ENCODE data around the gene NKAIN2. TPM values are rescaled to one million over a fixed set of nuclear protein-coding genes. Genes with fewer than 3 reads are reported as not detected.

The NKAIN2 gene
- polyA plus RNA-seq, 1 of the 3 experiments (the other 2 are of a cell fraction), result not detected

GRCh38 chr6:123810948-123811347 is 7.3 kb downstream of the NKAIN2 start:
- H3K9me3 ChIP-seq, result no peaks in the 10 kb centered on the region
- WGBS (ENCODE audit: low lambda C conversion rate), result 0% methylated on average over 2 of the region's 2 CpGs
- TF ChIP-seq GATA2 (CRISPR knock-in tag; IDR thresholded peaks at IDR 0.05), result no peak
- TF ChIP-seq YY1 (IDR thresholded peaks at IDR 0.05; ENCODE audit: low read depth), result no peak
- POLR2A ChIA-PET, result no interaction called here
- no peak for DNase-seq
- no peak overlapping the region for H2AFZ ChIP-seq (ENCODE audit: low read depth)
- CTCF ChIA-PET, result no interaction called here
- H3K9ac ChIP-seq, result no peak overlapping the region
- no peaks in the 10 kb centered on the region for H3K36me3 ChIP-seq (replicated peaks in 1 of 2; ENCODE audit: control insufficient read depth in 1 of 2, insufficient read depth in 2 of 2, low read length in 1 of 2)
- H3K9me2 ChIP-seq, result no peaks in the 10 kb centered on the region
- peaks cover 5% of the 10 kb centered on the region; the same call in 1 of the 2 replicates for H3K27me3 ChIP-seq (ENCODE audit: insufficient read depth)
- no peak overlapping the region for H3K4me3 ChIP-seq (ENCODE audit: low read depth in 2 of 2, low read length in 1 of 2)
- H3K4me1 ChIP-seq (ENCODE audit: control insufficient read depth in 1 of 2, insufficient read depth in 2 of 2, low read depth in 1 of 2, low read length in 1 of 2), result no peaks in the 10 kb centered on the region
- H3K27ac ChIP-seq (ENCODE audit: low read depth in 2 of 2, low read length in 1 of 2), result no peak overlapping the region
- no peak overlapping the region for H3K4me2 ChIP-seq
- no peaks in the 10 kb centered on the region for H3F3A ChIP-seq (replicated peaks; ENCODE audit: insufficient read depth)
- H4K20me1 ChIP-seq (ENCODE audit: insufficient read depth), result no peaks in the 10 kb centered on the region
- no peaks in the 10 kb centered on the region for H3K79me2 ChIP-seq (ENCODE audit: insufficient read depth)

- Histone ChIP-seq H3K9ac (no peak overlapping the region), H3K4me1 (ENCODE audit: control insufficient read depth in 1 of 2, insufficient read depth in 2 of 2, low read depth in 1 of 2, low read length in 1 of 2) (no peaks in the 10 kb centered on the region), H3K9me3 (no peaks in the 10 kb centered on the region), H3K27ac (ENCODE audit: low read depth in 2 of 2, low read length in 1 of 2) (no peak overlapping the region), H3K36me3 (replicated peaks in 1 of 2; ENCODE audit: control insufficient read depth in 1 of 2, insufficient read depth in 2 of 2, low read length in 1 of 2) (no peaks in the 10 kb centered on the region), H3K79me2 (ENCODE audit: insufficient read depth) (no peaks in the 10 kb centered on the region), H3K27me3 (ENCODE audit: insufficient read depth) (peaks cover 5% of the 10 kb centered on the region; the same call in 1 of the 2 replicates), H4K20me1 (ENCODE audit: insufficient read depth) (no peaks in the 10 kb centered on the region), H3K9me2 (no peaks in the 10 kb centered on the region), H2AFZ (ENCODE audit: low read depth) (no peak overlapping the region), H3F3A (replicated peaks; ENCODE audit: insufficient read depth) (no peaks in the 10 kb centered on the region), H3K4me2 (no peak overlapping the region), H3K4me3 (ENCODE audit: low read depth in 2 of 2, low read length in 1 of 2) (no peak overlapping the region)
- 0% methylated on average over 1 of the region's 1 CpG for WGBS (ENCODE audit: low lambda C conversion rate)
- TF ChIP-seq PBX3 (IDR thresholded peaks at IDR 0.05) (no peak), RCOR1 (IDR thresholded peaks at IDR 0.05; ENCODE audit: low read length) (no peak), FOSL2 (IDR thresholded peaks at IDR 0.05; ENCODE audit: borderline replicate concordance, low read depth) (no peak), TAF1 (IDR thresholded peaks at IDR 0.05; ENCODE audit: borderline replicate concordance, low read depth, low read length) (no peak), USF1 (IDR thresholded peaks at IDR 0.05; ENCODE audit: borderline replicate concordance, low read depth) (no peak), TCF12 (IDR thresholded peaks at IDR 0.05) (no peak), SIN3A (IDR thresholded peaks at IDR 0.05; ENCODE audit: borderline replicate concordance, low read depth, low read length) (no peak), CTCF (IDR thresholded peaks at IDR 0.05) (no peak), YY1 (IDR thresholded peaks at IDR 0.05; ENCODE audit: low read depth) (no peak), FOXJ3 (CRISPR knock-in tag; IDR thresholded peaks at IDR 0.05) (no peak), TEAD4 (IDR thresholded peaks at IDR 0.05; ENCODE audit: borderline replicate concordance, insufficient read depth) (no peak), ELF1 (IDR thresholded peaks at IDR 0.05) (no peak), NFIC (IDR thresholded peaks at IDR 0.05; ENCODE audit: borderline replicate concordance) (no peak), ZBTB33 (IDR thresholded peaks at IDR 0.05; ENCODE audit: borderline replicate concordance, low read depth) (no peak), JUND (IDR thresholded peaks at IDR 0.05) (no peak), GATA2 (CRISPR knock-in tag; IDR thresholded peaks at IDR 0.05) (no peak), EZH2phosphoT487 (IDR thresholded peaks at IDR 0.05; ENCODE audit: borderline replicate concordance, low read depth) (no peak)
- DNase-seq, result no peak
- POLR2A ChIA-PET, result no interaction called here
- CTCF ChIA-PET, result no interaction called here
These were observed 7.7 kb downstream of the NKAIN2 start for GRCh38 chr6:123811378-123811777.

Data from SK-N-SH (cell line).